Ovary (tissue), 9 donors: Measurements from ENCODE around the gene ZNF541. TPM values are rescaled to one million over a fixed set of nuclear protein-coding genes. Genes with fewer than 3 reads are reported as not detected.

Source experiments
- DNase-seq, 5 donors: peaks; one replicate each; pipeline ENCODE4 v3.0.0-alpha.2; 2019 to 2020
- H3K27ac ChIP-seq, 2 donors: fragments of 200-600 bp; one replicate each; pipeline versions ENCODE4 v1.5.1 to v1.8.0; 2019 to 2022
- H3K27me3 ChIP-seq: fragments of 200-600 bp; one replicate; pipeline ENCODE4 v1.8.0; 2022
- H3K36me3 ChIP-seq: fragments of 200-600 bp; sonication (generic); one replicate; pipeline ENCODE4 v1.5.1; 2019
- H3K4me1 ChIP-seq: one replicate; pipeline ENCODE4 v1.8.1; 2013; ENCODE audit warnings: mild to moderate bottlenecking, moderate library complexity; ENCODE audit not compliant: insufficient read depth
- H3K4me3 ChIP-seq: fragments of 200-600 bp; sonication (generic); one replicate; pipeline ENCODE4 v1.5.1; 2017
- H3K9me3 ChIP-seq, 2 donors: fragments of 200-600 bp in 1 of 2; sonication (generic) in 1 of 2; one replicate each; pipeline versions ENCODE4 v1.5.1 to v1.8.1; 2013 to 2019; ENCODE audit warnings: mild to moderate bottlenecking in 1 of 2, moderate library complexity in 1 of 2
- EP300 ChIP-seq: sonication (generic); formaldehyde crosslinking; IDR thresholded peaks from one replicate; pipeline ENCODE4 v1.6.1; 2017; ENCODE audit warnings: antibody characterized with exemption
- POLR2A ChIP-seq: fragments of 450-650 bp; IDR thresholded peaks from one replicate; pipeline ENCODE4 v1.6.1; 2017; ENCODE audit warnings: antibody characterized with exemption, mild to moderate bottlenecking, moderate library complexity
- WGBS, 3 donors: extraction: QIAGEN DNeasy Blood & Tissue Kit in 1 of 3; methylation state at CpG; one replicate each; pipeline versions ENCODE4 v1.1.5 to v1.1.7; 2013 to 2017; 5-methylcytosine and 5-hydroxymethylcytosine counted together
- intact Hi-C, 4 donors: fragments of 100-400 bp; cut with DNase I; formaldehyde crosslinking; loops; one replicate each; pipeline versions ENCODE4 v1.11.0 to v1.15.1; 2022 to 2023
- polyA plus RNA-seq, 2 donors: library from polyadenylated mRNA; stranded (reverse); fragments of 200-250 nt in 1 of 2; fragments of 350-450 nt in 1 of 2; fragmentation: Illumina TruSeq in 1 of 2; extraction: RNeasy Lipid Tissue Mini Kit (QIAGEN cat#74804) in 1 of 2; gene quantifications; one replicate each; pipeline ENCODE4 v1.2.3, GENCODE V29; 2013 to 2014
- total RNA-seq, 7 donors: library from RNA; depleted of rRNA in 2 of 7; stranded (reverse); fragments of >200 nt in 2 of 7; fragmentation: NEBNext Ultra II Directional in 3 of 7; extraction: Animal tissue kit (Norgen Biotek cat#: 25700) in 3 of 7; gene quantifications; one replicate each; pipeline versions ENCODE4 v1.1.0 to v1.2.4, GENCODE V29; 2016 to 2023
- TF ChIP-seq, protein P1 (sequence below), 3 donors: fragments of 450-650 bp in 2 of 3; fragments of 200-600 bp in 1 of 3; IDR thresholded peaks; one replicate each; pipeline versions ENCODE4 v1.5.1 to v1.8.0; 2016 to 2022; ENCODE audit warnings: antibody characterized with exemption in 3 of 3, mild to moderate bottlenecking in 1 of 3
- donor health status: DM: no; HTN: no; CAD: no; lungs with moderate emphysema.
- donor health status: DM: no; HTN: no; CAD: no.
- donor health status: Bipolar disorder and iron deficiency.
- donor health status: DM: yes; HTN: yes; CAD: no.
- donor health status: DM: no; HTN: no; CAD: no.
- donor health status: DM: yes; HTN: yes; CAD: no.

Gene ZNF541
- total and polyA plus RNA-seq, 9 donors: 0.62 to 2.5 (median 1.5) TPM

GRCh38 chr19:47608074-47608918 lies 35.3 kb upstream of the ZNF541 start:
- Histone ChIP-seq H3K27me3 (no peaks in the 10 kb centered on the region), H3K4me1 (peaks cover 11% of the 10 kb centered on the region), H3K9me3 (no peaks in the 10 kb centered on the region), H3K4me3 (peak overlapping the region; percentile 79), H3K36me3 (no peaks in the 10 kb centered on the region), H3K27ac (peak overlapping the region; percentile 88 to 96)
- WGBS, 3 donors: 0 to 1% (median 1%) methylated on average over 87 to 93 of the region's 94 CpGs
- DNase-seq: peak; percentile 94 to 97 (median 96)
- intact Hi-C loops: loop anchor here in 2 of 4 donors (10.0 kb wide), 2 partner anchors 57 to 93 kb away; partner anchors contain the start of gene NAPA (in 2 of the 2)
- TF ChIP-seq, protein P1, sequence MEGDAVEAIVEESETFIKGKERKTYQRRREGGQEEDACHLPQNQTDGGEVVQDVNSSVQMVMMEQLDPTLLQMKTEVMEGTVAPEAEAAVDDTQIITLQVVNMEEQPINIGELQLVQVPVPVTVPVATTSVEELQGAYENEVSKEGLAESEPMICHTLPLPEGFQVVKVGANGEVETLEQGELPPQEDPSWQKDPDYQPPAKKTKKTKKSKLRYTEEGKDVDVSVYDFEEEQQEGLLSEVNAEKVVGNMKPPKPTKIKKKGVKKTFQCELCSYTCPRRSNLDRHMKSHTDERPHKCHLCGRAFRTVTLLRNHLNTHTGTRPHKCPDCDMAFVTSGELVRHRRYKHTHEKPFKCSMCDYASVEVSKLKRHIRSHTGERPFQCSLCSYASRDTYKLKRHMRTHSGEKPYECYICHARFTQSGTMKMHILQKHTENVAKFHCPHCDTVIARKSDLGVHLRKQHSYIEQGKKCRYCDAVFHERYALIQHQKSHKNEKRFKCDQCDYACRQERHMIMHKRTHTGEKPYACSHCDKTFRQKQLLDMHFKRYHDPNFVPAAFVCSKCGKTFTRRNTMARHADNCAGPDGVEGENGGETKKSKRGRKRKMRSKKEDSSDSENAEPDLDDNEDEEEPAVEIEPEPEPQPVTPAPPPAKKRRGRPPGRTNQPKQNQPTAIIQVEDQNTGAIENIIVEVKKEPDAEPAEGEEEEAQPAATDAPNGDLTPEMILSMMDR (IDR thresholded peaks at IDR 0.05): peak in 2 of 3 donors; percentile 15 to 19
- TF ChIP-seq POLR2A (peak; percentile 79), EP300 (no peak)

GRCh38 chr19:47607564-47608073 lies 34.7 kb upstream of the ZNF541 start:
- DNase-seq: no peak
- intact Hi-C loops: loop anchor here in 2 of 4 donors (10.0 kb wide), 2 partner anchors 57 to 93 kb away; partner anchors contain the start of gene NAPA (in 2 of the 2)
- Histone ChIP-seq H3K9me3 (no peaks in the 10 kb centered on the region), H3K4me3 (peak overlapping the region; percentile 79), H3K4me1 (peaks cover 9% of the 10 kb centered on the region), H3K27ac (peak overlapping the region; percentile 88 to 96), H3K27me3 (no peaks in the 10 kb centered on the region), H3K36me3 (no peaks in the 10 kb centered on the region)
- no peak for TF ChIP-seq EP300
- TF ChIP-seq, protein P1 (IDR thresholded peaks at IDR 0.05): no peak
- no peak for TF ChIP-seq POLR2A
- WGBS, 3 donors: 25 to 40% (median 28%) methylated on average over 20 to 21 of the region's 21 CpGs

DNA sequence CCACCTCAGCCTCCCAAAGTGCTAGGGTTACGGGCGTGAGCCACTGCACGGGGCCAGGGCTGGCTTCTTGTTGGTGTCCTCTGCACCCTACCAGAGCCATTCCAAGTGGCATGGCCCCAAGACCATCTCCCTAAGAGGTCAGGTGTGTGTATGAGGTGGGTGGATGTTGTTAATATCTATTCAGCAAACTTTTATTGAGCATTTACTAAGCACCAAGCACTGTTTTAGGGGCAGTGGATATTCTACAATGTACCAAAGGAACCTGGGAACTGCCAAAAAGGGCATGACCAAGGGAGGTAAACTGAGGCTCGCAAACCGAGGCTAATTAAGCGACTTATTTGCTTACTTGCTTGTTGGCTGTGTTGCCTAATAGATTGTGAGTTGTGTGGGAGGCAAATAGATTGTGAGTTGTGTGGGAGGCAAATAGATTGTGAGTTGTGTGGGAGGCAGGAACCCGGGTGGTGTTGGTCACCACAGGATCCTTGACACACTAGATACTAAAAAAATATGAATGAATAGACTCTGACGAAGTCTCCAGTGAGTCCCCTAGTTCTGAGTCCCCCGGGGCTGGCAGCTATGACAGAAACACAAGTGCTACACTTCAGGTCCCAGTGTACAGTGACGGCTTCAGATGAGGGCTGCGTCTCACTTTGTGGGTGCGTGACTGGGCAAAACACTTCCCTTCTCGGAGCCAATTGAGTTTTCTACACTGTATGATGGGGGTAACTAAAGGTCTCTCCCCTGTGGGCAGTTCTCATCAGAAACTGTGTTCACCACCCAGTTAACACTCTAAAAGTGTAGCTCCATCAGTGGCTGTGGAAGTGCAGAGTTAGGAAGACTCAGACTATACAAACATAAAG lies 31.0 kb upstream of the ZNF541 start:
- intact Hi-C loops: loop anchor here in 2 of 4 donors (10.0 kb wide), 2 partner anchors 61 to 89 kb away; partner anchors contain the start of gene NAPA (in 2 of the 2)
- Histone ChIP-seq H3K27me3 (no peaks in the 10 kb centered on the region), H3K9me3 (no peaks in the 10 kb centered on the region), H3K36me3 (no peaks in the 10 kb centered on the region), H3K4me1 (peaks cover 6% of the 10 kb centered on the region), H3K4me3 (no peak overlapping the region), H3K27ac (no peak overlapping the region)
- no peak for TF ChIP-seq EP300
- TF ChIP-seq POLR2A: no peak
- TF ChIP-seq, protein P1 (IDR thresholded peaks at IDR 0.05): no peak
- WGBS, 3 donors: 35 to 49% (median 40%) methylated on average over 13 of the region's 13 CpGs
- DNase-seq: no peak
